Prostate gland (tissue), 2 donors: ENCODE data around the gene BAZ1B.
"Not testable (repeated sequence)": the region's sequence is repeated elsewhere in the genome, so short reads cannot be mapped to it uniquely, and the experiment has no call there.

Experiments
- CTCF ChIP-seq, 4 experiments: fragments of 200-600 bp in 2 of 4; fragments of 450-650 bp in 2 of 4; sonication (generic) in 2 of 4; IDR thresholded peaks; 1 replicate in 3 of 4; 2 replicates in 1 of 4; pipeline ENCODE4 v1.5.1; 2016 to 2019; ENCODE audit warnings: antibody characterized with exemption in 4 of 4, mild to moderate bottlenecking in 2 of 4, moderate library complexity in 2 of 4
- POLR2A ChIP-seq: fragments of 450-650 bp; IDR thresholded peaks from one replicate; pipeline ENCODE4 v1.6.1; 2016; ENCODE audit warnings: antibody characterized with exemption, mild to moderate bottlenecking

- not testable (repeated sequence) for TF ChIP-seq CTCF (IDR thresholded peaks at IDR 0.05); POLR2A
These were observed 101.5 kb downstream of the BAZ1B start for GRCh38 chr7:73420610-73421009.
